GM12878 (cell line): Measurements from ENCODE around the gene TRIM63. TPM values are rescaled to one million over a fixed set of nuclear protein-coding genes. Genes with fewer than 3 reads are reported as not detected.

Experiments used
- ATAC-seq: fragments of 200-7000 bp; cut with Tn5 transposase; 3 replicates; pipeline ENCODE4 v1.9.1; 2020; ENCODE audit warnings: mild to moderate bottlenecking, moderate library complexity
- BruUV-seq: library from RNA; stranded (reverse); fragments of 400-500 nt; replicated peaks from 2 replicates; lab custom pipeline; 2021; lab: Mats Ljungman, UMichigan
- CTCF ChIA-PET: fragments of 300-600 bp; sonication (Branson Sonifier 250); formaldehyde crosslinking; extraction: SDS; loops from one replicate; lab custom pipeline; 2021; ENCODE audit warnings: inconsistent platforms; lab: Yijun Ruan, JAX
- POLR2A ChIA-PET: fragments of 350-600 bp; formaldehyde crosslinking; extraction: SDS; loops from one replicate; lab custom pipeline; 2021; ENCODE audit warnings: inconsistent platforms; lab: Charles Lee
- RAD21 ChIA-PET: fragments of 300-600 bp; sonication (Branson Sonifier 250); formaldehyde crosslinking; loops from one replicate; lab custom pipeline; 2023; ENCODE audit warnings: antibody characterized with exemption; ENCODE audit not compliant: unreplicated experiment; lab: Charles Lee
- SMC1A ChIA-PET: fragments of 300-600 bp; sonication (Branson Sonifier 250); formaldehyde crosslinking; loops from one replicate; lab custom pipeline; 2023; ENCODE audit not compliant: unreplicated experiment, uncharacterized antibody; lab: Charles Lee
- DNase-seq: peaks from one replicate; pipeline ENCODE4 v3.0.0-alpha.2; 2011; ENCODE audit warnings: low read depth, low spot score
- FAIRE-seq: peaks from 3 replicates; lab custom pipeline; 2011; peaks lifted over from hg19 to GRCh38; lab: Jason Lieb, UNC
- H2AFZ ChIP-seq: 2 replicates; pipeline ENCODE4 v1.6.0; 2011; ENCODE audit warnings: low read depth, low read length, control low read depth; ENCODE audit not compliant: control insufficient read depth
- H3K27ac ChIP-seq: 2 replicates; pipeline ENCODE4 v1.5.1; 2011; ENCODE audit warnings: control low read depth; ENCODE audit not compliant: control insufficient read depth, insufficient read depth
- H3K27me3 ChIP-seq, 2 experiments: replicated peaks in 1 of 2; 2 replicates each; pipeline versions ENCODE4 v1.6.0 to v1.6.1; 2011; ENCODE audit warnings: low read length in 1 of 2; ENCODE audit not compliant: control insufficient read depth in 2 of 2, insufficient read depth in 2 of 2
- H3K36me3 ChIP-seq, 2 experiments: 2 replicates each; pipeline ENCODE4 v1.5.1; 2011; ENCODE audit warnings: low read length in 1 of 2; ENCODE audit not compliant: control insufficient read depth in 2 of 2, insufficient read depth in 2 of 2
- H3K4me1 ChIP-seq: 2 replicates; pipeline ENCODE4 v1.6.1; 2011; ENCODE audit warnings: mild to moderate bottlenecking, low read length, moderate library complexity, mixed read lengths; ENCODE audit not compliant: control insufficient read depth, insufficient read depth
- H3K4me2 ChIP-seq: 2 replicates; pipeline ENCODE4 v1.6.0; 2011; ENCODE audit warnings: control low read depth; ENCODE audit not compliant: control insufficient read depth, insufficient read depth
- H3K4me3 ChIP-seq: fragments of 200-600 bp; sonication (generic); 2 replicates; pipeline ENCODE4 v1.5.1; 2016
- H3K79me2 ChIP-seq: 2 replicates; pipeline ENCODE4 v1.6.0; 2011; ENCODE audit warnings: low read length; ENCODE audit not compliant: control insufficient read depth, insufficient read depth
- H3K9ac ChIP-seq: 2 replicates; pipeline ENCODE4 v1.8.0; 2011; ENCODE audit warnings: low read length, control low read depth, mixed read lengths; ENCODE audit not compliant: control insufficient read depth, insufficient read depth
- H3K9me3 ChIP-seq: replicated peaks from 3 replicates; pipeline ENCODE4 v1.5.1; 2011; ENCODE audit warnings: mild to moderate bottlenecking, low read length; ENCODE audit not compliant: control insufficient read depth, insufficient read depth
- H4K20me1 ChIP-seq: 2 replicates; pipeline ENCODE4 v1.6.0; 2011; ENCODE audit not compliant: control insufficient read depth, insufficient read depth
- ATF7 ChIP-seq: fragments of 450-650 bp; IDR thresholded peaks from 2 replicates; pipeline ENCODE4 v1.6.1; 2016; ENCODE audit warnings: low read depth, mild to moderate bottlenecking
- KLF5 ChIP-seq: fragments of 450-650 bp; IDR thresholded peaks from 2 replicates; pipeline ENCODE4 v1.6.1; 2014; ENCODE audit warnings: mild to moderate bottlenecking; ENCODE audit not compliant: partially characterized antibody
- MTA3 ChIP-seq: IDR thresholded peaks from 2 replicates; pipeline ENCODE4 v1.6.1; 2012; ENCODE audit warnings: low read length, inconsistent platforms, borderline replicate concordance
- PAX8 ChIP-seq: fragments of 450-650 bp; IDR thresholded peaks from 2 replicates; pipeline ENCODE4 v1.6.1; 2017; ENCODE audit warnings: mild to moderate bottlenecking, moderate library complexity
- RBBP5 ChIP-seq: fragments of 200-600 bp; sonication (generic); conservative IDR thresholded peaks from 2 replicates; pipeline ENCODE4 v1.6.1; 2016
- TCF7 ChIP-seq: IDR thresholded peaks from 2 replicates; pipeline ENCODE4 v1.6.1; 2014; ENCODE audit warnings: antibody characterized with exemption, borderline replicate concordance
- WGBS: methylation state at CpG from one replicate; pipeline ENCODE4 v1.1.6; 2016; ENCODE audit warnings: low lambda C conversion rate; ENCODE audit not compliant: insufficient replicate concordance, insufficient coverage; ENCODE audit errors: missing lambda C conversion rate; 5-methylcytosine and 5-hydroxymethylcytosine counted together
- in situ Hi-C: fragments of 300-500 bp; cut with MboI; formaldehyde crosslinking; loops from 9 replicates; pipeline ENCODE4 v1.14.3; 2018; ENCODE audit warnings: mixed read lengths
- intact Hi-C: fragments of 100-400 bp; cut with micrococcal nuclease; formaldehyde crosslinking; loops from one replicate; pipeline ENCODE4 v1.14.2; 2022; ENCODE audit not compliant: unreplicated experiment
- polyA plus RNA-seq, 11 experiments: library from polyadenylated mRNA; depleted of rRNA in 4 of 11; unstranded in 6 of 11; stranded (reverse) in 5 of 11; fragments of >200 nt; fragmentation: Nextera tagmentation in 4 of 11; fragmentation: Illumina TruSeq in 1 of 11; extraction: Ambion mirVana in 4 of 11; extraction: Trizol in 1 of 11; gene quantifications; 1 replicate in 1 of 11; 2 replicates in 10 of 11; pipeline versions ENCODE4 v1.2.1 to v1.2.3, GENCODE V29; 2011 to 2016; ENCODE audit warnings: inconsistent platforms in 2 of 11, missing spikeins in 2 of 11, low read depth in 1 of 11
- total RNA-seq, 4 experiments: library from RNA; depleted of rRNA in 3 of 4; stranded (reverse); fragments of >200 nt in 3 of 4; fragmentation: Illumina TruSeq in 1 of 4; extraction: Trizol in 1 of 4; gene quantifications; 2 replicates each; pipeline versions ENCODE4 v1.2.1 to v1.2.3, GENCODE V29; 2013 to 2021
- TF ChIP-seq, protein P1 (sequence below): fragments of 450-650 bp; IDR thresholded peaks from 2 replicates; pipeline ENCODE4 v1.6.1; 2017; ENCODE audit warnings: low read depth, mild to moderate bottlenecking, moderate library complexity

TRIM63 gene
- total and polyA plus RNA-seq, 10 of the 15 experiments (the other 5 are each of a cell fraction or from before 2014, with no cell fraction given) = not detected

DNA sequence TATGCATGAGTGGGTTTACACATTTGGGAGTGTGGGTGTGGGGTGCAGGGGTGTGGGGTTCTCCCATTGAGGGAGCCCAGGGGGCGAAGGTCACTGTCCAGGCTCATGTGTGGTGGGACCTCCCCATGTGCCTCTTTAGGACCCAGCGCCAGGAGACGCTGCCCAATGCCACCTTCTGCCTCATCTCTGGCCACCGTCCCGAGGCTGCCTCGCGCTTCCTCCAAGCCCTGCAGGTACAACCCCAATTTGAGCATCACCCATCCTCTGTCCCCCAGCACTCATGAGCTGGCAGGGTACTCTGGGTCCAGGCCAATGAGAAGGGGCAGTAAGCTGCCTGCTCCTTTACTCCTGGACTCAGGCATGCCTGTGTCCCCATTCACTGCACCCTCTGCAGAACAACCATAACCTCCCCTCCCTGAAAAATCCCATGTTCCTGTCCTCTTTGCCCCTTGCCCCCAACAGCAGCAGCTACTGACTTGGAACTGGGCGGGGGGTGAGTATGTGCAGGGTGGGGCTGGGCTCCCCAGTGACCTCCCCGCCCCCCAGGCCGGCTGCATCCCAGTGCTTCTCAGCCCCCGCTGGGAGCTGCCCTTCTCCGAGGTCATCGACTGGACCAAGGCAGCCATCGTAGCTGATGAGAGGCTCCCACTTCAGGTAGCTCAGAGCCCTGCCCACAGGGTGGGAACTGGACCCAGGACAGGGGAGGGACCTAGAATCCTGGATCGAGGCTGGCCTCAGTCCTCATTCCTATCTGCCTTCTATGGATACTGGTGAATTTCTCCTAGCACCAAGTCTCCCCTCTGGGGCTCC, 38.2 kb downstream of the TRIM63 start:
- Histone ChIP-seq H4K20me1 (no peaks in the 10 kb centered on the region), H3K36me3 (no peaks in the 10 kb centered on the region), H3K4me3 (no peak overlapping the region), H3K27ac (no peak overlapping the region), H3K4me1 (no peaks in the 10 kb centered on the region), H3K79me2 (no peaks in the 10 kb centered on the region), H3K9ac (no peak overlapping the region), H2AFZ (no peak overlapping the region), H3K4me2 (no peak overlapping the region), H3K9me3 (0 out of 3 replicates have a peak, but pooled peaks cover 2% of the 10 kb centered on the region), H3K27me3 (no peaks in the 10 kb centered on the region; a peak in 2 of 4 replicates)
- RAD21 ChIA-PET = interaction anchor here (0.6 to 1.6 kb wide), 5 partner anchors 30 to 194 kb away, joined by 3 to 5 read pairs (median 3); no protein-coding TSS in a partner anchor
- BruUV-seq = no TSS peak
- intact Hi-C loops = no loop called here
- FAIRE-seq (no peak), DNase-seq (no peak), ATAC-seq (no peak)
- WGBS = 35% methylated on average over 15 of the region's 15 CpGs
- POLR2A ChIA-PET = interaction anchor here (0.6 to 1.2 kb wide), 2 partner anchors 116 to 134 kb away, joined by 3 to 4 read pairs; no protein-coding TSS in a partner anchor
- no peak for TF ChIP-seq ATF7
- in situ Hi-C loops = no loop called here
- SMC1A ChIA-PET = interaction anchor here (1.3 kb wide), 1 partner anchor 14 kb away, joined by 5 read pairs; no protein-coding TSS in a partner anchor
- CTCF ChIA-PET = interaction anchor here (0.6 to 1.7 kb wide), 7 partner anchors 11 to 937 kb away, joined by 3 to 7 read pairs (median 4); partner anchors contain the start of gene PAFAH2

DNA sequence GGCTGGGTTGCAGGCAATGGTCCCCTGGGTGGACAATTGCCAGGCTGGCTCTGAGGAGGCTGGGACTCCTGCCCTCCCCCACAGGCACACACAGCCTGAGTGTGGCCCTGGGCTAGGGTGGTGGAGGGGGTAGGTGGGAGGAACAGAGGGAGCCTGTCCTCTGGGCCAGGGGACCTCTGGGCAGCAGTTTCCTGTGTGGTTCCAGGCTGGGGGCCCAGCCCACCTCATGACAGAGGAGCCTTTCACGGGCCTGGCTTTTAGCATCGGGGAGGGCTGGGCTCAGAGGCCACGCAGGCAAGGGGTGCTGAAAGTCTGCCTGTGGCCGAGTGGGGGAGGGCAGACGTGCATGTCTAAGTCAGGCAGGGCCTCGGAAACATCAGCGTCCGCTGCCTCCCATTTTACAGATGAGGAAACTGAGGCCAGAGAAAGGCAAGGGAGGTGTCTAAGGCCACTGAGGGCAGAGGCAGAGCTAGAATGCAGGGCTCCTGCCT, 38.9 kb downstream of the TRIM63 start:
- H3K4me3 ChIP-seq = no peak overlapping the region
- RAD21 ChIA-PET = interaction anchor here (1.3 to 1.4 kb wide), 2 partner anchors 29 to 133 kb away, joined by 3 to 5 read pairs; no protein-coding TSS in a partner anchor
- in situ Hi-C loops = no loop called here
- WGBS = 25% methylated on average over 8 of the region's 8 CpGs
- SMC1A ChIA-PET = no interaction called here
- H3K36me3 ChIP-seq = no peaks in the 10 kb centered on the region
- ATAC-seq (no peak; the same call in 2 of the 3 replicates), DNase-seq (no peak), FAIRE-seq (no peak)
- CTCF ChIA-PET = no interaction called here
- 0 out of 3 replicates have a peak, but pooled peaks cover 2% of the 10 kb centered on the region for H3K9me3 ChIP-seq
- no peak overlapping the region for H3K4me2 ChIP-seq
- no TSS peak for BruUV-seq
- H3K9ac ChIP-seq = no peak overlapping the region
- intact Hi-C loops = no loop called here
- no peaks in the 10 kb centered on the region for H3K4me1 ChIP-seq
- no peaks in the 10 kb centered on the region for H4K20me1 ChIP-seq
- H3K27me3 ChIP-seq = no peaks in the 10 kb centered on the region; a peak in 2 of 4 replicates
- no peak for TF ChIP-seq RBBP5
- TF ChIP-seq, protein P1, sequence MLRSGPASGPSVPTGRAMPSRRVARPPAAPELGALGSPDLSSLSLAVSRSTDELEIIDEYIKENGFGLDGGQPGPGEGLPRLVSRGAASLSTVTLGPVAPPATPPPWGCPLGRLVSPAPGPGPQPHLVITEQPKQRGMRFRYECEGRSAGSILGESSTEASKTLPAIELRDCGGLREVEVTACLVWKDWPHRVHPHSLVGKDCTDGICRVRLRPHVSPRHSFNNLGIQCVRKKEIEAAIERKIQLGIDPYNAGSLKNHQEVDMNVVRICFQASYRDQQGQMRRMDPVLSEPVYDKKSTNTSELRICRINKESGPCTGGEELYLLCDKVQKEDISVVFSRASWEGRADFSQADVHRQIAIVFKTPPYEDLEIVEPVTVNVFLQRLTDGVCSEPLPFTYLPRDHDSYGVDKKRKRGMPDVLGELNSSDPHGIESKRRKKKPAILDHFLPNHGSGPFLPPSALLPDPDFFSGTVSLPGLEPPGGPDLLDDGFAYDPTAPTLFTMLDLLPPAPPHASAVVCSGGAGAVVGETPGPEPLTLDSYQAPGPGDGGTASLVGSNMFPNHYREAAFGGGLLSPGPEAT = no peak
- no peak for TF ChIP-seq TCF7
- no peak for TF ChIP-seq MTA3
- no peak for TF ChIP-seq KLF5
- TF ChIP-seq PAX8 = no peak
- H3K27ac ChIP-seq = no peak overlapping the region
- H2AFZ ChIP-seq = no peak overlapping the region
- H3K79me2 ChIP-seq = no peaks in the 10 kb centered on the region
- POLR2A ChIA-PET = no interaction called here
